Right lobe of liver (tissue), 5 donors: Measurements from ENCODE around the gene BTK. TPM values are rescaled to one million over a fixed set of nuclear protein-coding genes. Genes with fewer than 3 reads are reported as not detected.

Source experiments
- small RNA-seq, 2 experiments: library from RNA; depleted of rRNA; stranded (forward); fragments of <200 nt; gene quantifications; one replicate each; pipeline ENCODE3, GENCODE V24; 2016
- total RNA-seq, 6 experiments: library from RNA; depleted of rRNA in 2 of 6; stranded (reverse); fragments of >200 nt in 2 of 6; fragmentation: NEBNext Ultra II Directional in 3 of 6; extraction: Animal tissue kit (Norgen Biotek cat#: 25700) in 3 of 6; gene quantifications; one replicate each; pipeline versions ENCODE4 v1.1.0 to v1.2.4, GENCODE V29; 2016 to 2023
- donor health status: DM: no; HTN: no; CAD: no.
- donor health status: DM: no; HTN: no; CAD: no.
- donor health status: DM: no; HTN: yes; CAD: no.
- donor health status: DM: no; HTN: yes; CAD: no.

The BTK gene
- total RNA-seq, 6 experiments from 2014 or later: 1.1 to 4.7 (median 1.8) TPM

Small RNA genes lying within 50 kb of the gene (small RNA-seq; reads per million reads assigned to genes)
- 0 reads per million in 2 experiments for gene RNU6-934P

Other genes starting within 250 kb of the BTK start
- gene DRP2, start 166.4 kb downstream of the BTK start, total RNA-seq: not detected
- gene TAF7L, start 94.9 kb downstream of the BTK start, total RNA-seq: under 1 TPM in 2 of 6 experiments, not detected in 4; 0.09 to 0.31 TPM
- gene TIMM8A, start 37.4 kb downstream of the BTK start, total RNA-seq: 10 to 100 TPM in 5 of 6 experiments, 1 to 10 TPM in 1; 8.6 to 23.9 (median 15.7) TPM
- gene RPL36A, start 4.8 kb upstream of the BTK start, total RNA-seq: 1,000 to 10,000 TPM in 1 of 6 experiments, 100 to 1,000 TPM in 1, 10 to 100 TPM in 4; 30.5 to 1,059 (median 46.3) TPM
- 10 to 100 TPM in 4 of 6 experiments, 1 to 10 TPM in 2; 8.1 to 19.0 (median 15.0) TPM for gene GLA, start 21.7 kb upstream of the BTK start, total RNA-seq
- 10 to 100 TPM; 19.5 to 38.2 (median 31.1) TPM for gene HNRNPH2, start 22.0 kb upstream of the BTK start, total RNA-seq
- 1 to 10 TPM; 1.1 to 5.9 (median 2.9) TPM for gene ARMCX4, start 99.3 kb upstream of the BTK start, total RNA-seq
- gene ARMCX1, start 164.4 kb upstream of the BTK start, total RNA-seq: 1 to 10 TPM; 1.1 to 2.7 (median 1.6) TPM
- gene ARMCX6, start 231.8 kb upstream of the BTK start, total RNA-seq: 10 to 100 TPM in 2 of 6 experiments, 1 to 10 TPM in 4; 4.1 to 22.0 (median 9.5) TPM
- 10 to 100 TPM; 14.7 to 30.1 (median 20.5) TPM for gene ARMCX3, start 237.0 kb upstream of the BTK start, total RNA-seq